HS-27A (cell line): ENCODE results near the gene IQCE.
"Not testable (repeated sequence)": the region's sequence is repeated elsewhere in the genome, so short reads cannot be mapped to it uniquely, and the experiment has no call there.

Experiments used
- DNase-seq: peaks from one replicate; pipeline ENCODE4 v3.0.0-alpha.2; 2012; ENCODE audit warnings: low read depth, missing footprints

Gene IQCE

GRCh38 chr7:2532199-2532772 lies 26.5 kb upstream of the IQCE start:
- not testable (repeated sequence) for DNase-seq

GRCh38 chr7:2532816-2533215 lies 26.0 kb upstream of the IQCE start:
- not testable (repeated sequence) for DNase-seq

GRCh38 chr7:2533566-2533965 lies 25.2 kb upstream of the IQCE start:
- DNase-seq = not testable (repeated sequence)

GRCh38 chr7:2534214-2534613 lies 24.6 kb upstream of the IQCE start:
- DNase-seq = not testable (repeated sequence)

- DNase-seq = not testable (repeated sequence)
These were observed 22.7 kb upstream of the IQCE start for GRCh38 chr7:2535872-2536627.

GRCh38 chr7:2537981-2538851 lies 20.6 kb upstream of the IQCE start:
- DNase-seq = no peak

- no peak for DNase-seq
These were observed 19.5 kb upstream of the IQCE start for GRCh38 chr7:2539031-2539911.

GRCh38 chr7:2540133-2540532 lies 18.6 kb upstream of the IQCE start:
- no peak for DNase-seq

GRCh38 chr7:2540641-2541051 lies 18.1 kb upstream of the IQCE start:
- no peak for DNase-seq

GRCh38 chr7:2541291-2542010 lies 17.3 kb upstream of the IQCE start:
- DNase-seq = no peak

GRCh38 chr7:2542011-2542915 lies 16.5 kb upstream of the IQCE start:
- no peak for DNase-seq

- DNase-seq = no peak
These were observed 15.6 kb upstream of the IQCE start for GRCh38 chr7:2542916-2543871.

- no peak for DNase-seq
These were observed 14.1 kb upstream of the IQCE start for GRCh38 chr7:2544541-2545188.

- DNase-seq = no peak
These were observed 12.9 kb upstream of the IQCE start for GRCh38 chr7:2545746-2546425.

GRCh38 chr7:2546776-2547586 lies 11.8 kb upstream of the IQCE start:
- no peak for DNase-seq

GRCh38 chr7:2551418-2551817 lies 7.4 kb upstream of the IQCE start:
- DNase-seq = no peak

GRCh38 chr7:2553108-2553507 lies 5.7 kb upstream of the IQCE start:
- DNase-seq = no peak
